ENCODE measurements around the gene BCAS1. TPM values are rescaled to one million over a fixed set of nuclear protein-coding genes. Genes with fewer than 3 reads are reported as not detected.
A peak's percentile ranks its signal among the peaks of the same experiment; 100 is the strongest.

BCAS1 gene
- total RNA-seq, 1 experiment from 2014 or later: 0.07 TPM

- DNase-seq (ENCODE audit: low read depth): peak; percentile 80
These were observed 32.8 kb upstream of the BCAS1 start for GRCh38 chr20:54103067-54103761.

DNA sequence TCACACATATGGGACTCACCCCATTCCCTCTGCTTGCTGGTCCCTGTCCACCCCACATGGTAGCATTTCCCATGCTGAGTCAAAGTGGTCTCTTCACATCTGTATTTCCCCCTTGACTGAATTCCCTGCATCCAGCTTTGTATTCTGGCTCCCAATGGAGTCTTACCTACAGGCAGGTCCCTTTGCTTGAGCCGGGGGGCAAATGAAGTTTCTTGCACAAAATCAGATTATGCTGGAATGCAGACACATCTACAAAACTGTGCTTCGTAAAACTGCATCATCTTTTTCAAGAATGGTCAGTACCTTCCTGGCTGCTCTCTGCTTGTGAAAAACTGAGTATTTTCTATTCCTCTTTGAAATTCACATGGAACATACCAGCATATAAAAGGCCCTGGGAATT, 32.1 kb upstream of the BCAS1 start:
- no peak for DNase-seq (ENCODE audit: low read depth)

- peak; percentile 27 for DNase-seq (ENCODE audit: low read depth)
These were observed 30.2 kb upstream of the BCAS1 start for GRCh38 chr20:54100563-54100962.

GRCh38 chr20:54099894-54100293, 29.5 kb upstream of the BCAS1 start:
- no peak for DNase-seq (ENCODE audit: low read depth)

DNA sequence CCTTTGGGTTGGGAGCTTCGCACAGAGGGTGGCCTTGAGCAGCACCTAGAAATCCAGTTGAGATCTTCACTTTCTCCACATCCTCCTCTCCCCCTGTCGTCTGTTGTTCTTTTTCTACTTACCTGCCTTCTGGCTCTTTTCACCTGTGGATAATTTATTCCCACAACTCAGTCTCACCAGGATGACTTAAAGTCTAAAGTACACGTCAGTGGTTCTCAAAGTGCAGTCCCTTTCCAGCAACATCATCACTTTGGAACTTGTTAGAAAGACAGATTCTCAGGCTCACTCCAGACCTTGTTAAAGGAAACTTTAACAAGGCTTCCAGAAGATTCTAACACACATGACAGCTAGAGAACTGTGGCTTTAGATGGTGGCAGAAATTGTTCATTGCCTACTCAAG, 27.7 kb upstream of the BCAS1 start:
- no peak for DNase-seq (ENCODE audit: low read depth)

GRCh38 chr20:54097236-54097529, 26.8 kb upstream of the BCAS1 start:
- no peak for DNase-seq (ENCODE audit: low read depth)

DNA sequence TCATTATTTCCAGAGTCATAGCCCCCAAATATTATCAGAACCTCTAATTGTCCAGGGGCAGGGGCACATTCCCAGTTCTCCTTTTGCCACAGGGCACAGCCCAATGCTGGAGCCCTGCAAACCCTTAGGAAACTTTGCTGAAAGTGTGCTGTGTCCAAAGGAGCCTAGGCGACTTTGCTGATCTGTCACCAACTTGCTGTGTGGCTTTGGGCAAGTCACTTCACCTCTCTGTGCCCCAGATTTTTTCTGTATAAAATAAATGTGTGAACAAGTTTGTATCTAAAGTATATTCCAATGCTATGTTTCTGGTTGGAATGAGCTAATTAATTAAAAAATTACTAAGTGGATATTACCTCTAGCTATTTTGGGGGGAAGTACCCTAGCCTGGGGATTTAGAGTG, 25.4 kb upstream of the BCAS1 start:
- DNase-seq (ENCODE audit: low read depth): no peak

- DNase-seq (ENCODE audit: low read depth): no peak
These were observed 23.8 kb upstream of the BCAS1 start for GRCh38 chr20:54094268-54094580.

GRCh38 chr20:54093423-54094267, 23.3 kb upstream of the BCAS1 start:
- no peak for DNase-seq (ENCODE audit: low read depth)

DNA sequence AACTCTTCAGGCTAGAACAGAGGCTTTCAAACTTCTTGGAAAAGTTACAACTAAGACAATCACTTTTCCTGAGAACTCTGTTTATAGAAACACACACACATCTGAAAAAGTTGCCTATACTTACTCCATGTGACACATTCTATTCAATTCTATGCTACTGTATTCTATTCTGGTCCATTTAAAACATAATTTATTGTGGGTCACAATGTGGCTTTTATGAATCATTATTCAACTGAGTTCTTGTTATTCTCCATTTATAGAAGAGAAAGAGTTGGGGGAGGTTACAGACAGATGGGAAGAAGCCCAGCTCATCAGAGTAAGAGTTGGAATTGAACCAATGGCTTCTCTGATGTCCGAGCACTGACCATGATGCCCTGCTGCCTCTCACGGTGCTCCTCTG, 21.6 kb upstream of the BCAS1 start:
- no peak for DNase-seq (ENCODE audit: low read depth)

GRCh38 chr20:54091120-54091480, 20.7 kb upstream of the BCAS1 start:
- no peak for DNase-seq (ENCODE audit: low read depth)

GRCh38 chr20:54090230-54091119, 20.1 kb upstream of the BCAS1 start:
- DNase-seq (ENCODE audit: low read depth): no peak

DNA sequence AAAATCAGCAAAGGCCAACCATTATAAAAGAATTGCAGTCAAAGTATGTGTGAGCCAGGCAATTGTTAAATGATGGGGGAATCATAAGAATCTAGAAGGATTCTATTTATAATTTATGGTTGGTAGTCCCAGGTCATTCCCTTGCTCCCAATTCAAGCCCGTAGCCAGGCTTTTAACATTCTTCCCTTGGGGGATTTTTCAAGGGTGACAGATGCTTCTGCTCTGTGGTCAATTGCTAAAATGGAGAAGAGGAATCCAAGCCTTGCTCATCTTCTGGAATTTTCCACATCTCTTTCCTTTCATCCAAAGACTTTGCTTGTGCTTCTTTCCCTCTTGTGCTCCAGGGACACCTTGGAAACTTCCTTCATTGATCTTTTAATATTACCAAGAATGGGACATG, 18.0 kb upstream of the BCAS1 start:
- peak; percentile 81 for DNase-seq (ENCODE audit: low read depth)

- peak; percentile 81 for DNase-seq (ENCODE audit: low read depth)
These were observed 16.2 kb upstream of the BCAS1 start for GRCh38 chr20:54086507-54087039.

DNA sequence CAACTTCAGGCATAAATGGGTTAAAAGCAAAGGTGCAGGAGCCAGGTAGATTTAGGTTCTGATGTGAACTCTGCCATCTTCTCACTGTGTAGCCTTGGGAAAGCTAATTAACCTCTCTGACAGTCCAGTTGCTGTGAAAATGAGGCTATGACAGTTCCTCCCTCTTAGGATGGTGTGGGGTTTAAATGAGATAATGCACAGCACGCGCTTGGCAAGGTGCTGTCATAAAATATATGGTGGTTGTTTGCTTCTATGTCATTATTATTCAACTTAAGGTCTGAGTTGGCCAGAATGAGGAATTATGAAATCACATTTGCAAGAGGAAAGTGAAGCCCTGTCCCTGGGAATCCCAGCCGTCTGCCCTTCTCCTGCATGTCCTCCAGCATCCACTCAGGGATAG, 15.5 kb upstream of the BCAS1 start:
- peak; percentile 31 for DNase-seq (ENCODE audit: low read depth)

DNA sequence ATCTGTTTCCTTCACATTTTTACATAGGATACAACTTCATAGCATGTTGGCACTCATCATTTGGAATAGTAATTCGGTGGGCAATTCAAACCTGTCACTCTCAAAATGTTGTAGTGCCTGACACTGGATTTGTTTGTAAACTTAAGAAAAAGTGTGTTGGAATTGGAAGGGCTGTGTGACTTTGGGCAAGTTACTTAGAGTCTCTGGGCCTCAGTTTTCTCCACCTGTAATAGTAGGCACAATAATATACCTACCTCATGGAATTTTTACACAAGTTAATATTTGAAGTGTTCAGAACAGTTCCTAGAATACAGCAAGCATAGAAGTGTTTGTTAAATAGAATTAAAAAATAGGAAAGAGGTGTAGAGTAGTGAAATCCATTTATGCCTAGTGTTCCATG, 15.0 kb upstream of the BCAS1 start:
- DNase-seq (ENCODE audit: low read depth): no peak

- peak; percentile 98 for DNase-seq (ENCODE audit: low read depth)
These were observed 14.5 kb upstream of the BCAS1 start for GRCh38 chr20:54084727-54085388.

DNA sequence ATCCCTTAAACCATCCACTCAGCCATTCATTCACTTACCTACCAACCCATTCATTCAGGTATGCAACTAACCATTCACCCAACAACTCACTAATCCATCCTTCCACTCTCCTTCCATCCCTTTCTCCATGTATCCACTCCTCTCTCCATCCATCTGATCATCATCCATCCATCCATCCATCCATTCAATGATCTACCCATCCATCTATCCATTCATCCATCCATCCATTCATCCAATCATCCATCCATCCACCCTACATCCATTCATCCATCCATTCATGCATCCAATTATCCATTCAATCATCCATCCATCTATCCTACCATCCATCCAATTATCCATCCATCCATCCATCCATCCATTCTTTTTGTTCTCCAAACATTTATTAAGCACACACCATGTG, 13.8 kb upstream of the BCAS1 start:
- DNase-seq (ENCODE audit: low read depth): no peak

DNA sequence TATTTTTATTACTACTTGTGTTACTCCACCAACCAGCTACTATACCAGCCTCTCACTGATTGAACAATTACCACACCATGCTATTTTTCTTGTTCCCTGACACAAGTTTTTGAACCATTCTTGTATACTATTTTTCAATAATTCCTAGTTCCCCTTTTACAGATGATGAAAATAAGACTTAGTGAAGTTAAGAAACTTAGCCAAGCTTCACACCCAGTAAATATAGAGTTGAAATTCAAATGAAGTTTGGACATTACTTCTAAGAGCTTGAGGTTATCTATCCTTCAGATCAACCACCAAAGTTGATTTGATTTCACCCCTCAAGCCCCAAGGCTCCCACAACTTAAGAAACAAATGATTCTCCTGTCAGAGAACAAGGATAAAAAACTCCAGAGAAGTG, 13.1 kb upstream of the BCAS1 start:
- DNase-seq (ENCODE audit: low read depth): peak; percentile 30

DNA sequence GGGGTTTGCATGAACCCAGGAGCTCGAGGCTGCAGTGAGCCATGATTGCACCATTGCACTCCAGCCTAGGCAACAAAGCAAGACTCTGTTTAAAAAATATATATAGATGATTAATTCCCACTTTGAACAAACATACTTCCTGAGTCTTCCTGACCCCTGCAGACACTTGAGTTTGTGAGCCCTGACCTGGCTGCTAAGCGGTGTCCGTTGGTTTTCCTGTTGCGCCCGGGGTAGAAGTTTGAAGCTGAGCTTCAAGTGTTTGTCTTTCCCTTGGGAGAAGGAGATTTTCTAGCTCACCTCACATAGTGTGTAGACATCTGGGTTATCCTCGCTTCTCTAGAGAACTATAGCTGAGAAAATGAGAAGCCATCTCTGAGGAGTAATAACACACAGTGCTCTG, 11.7 kb upstream of the BCAS1 start:
- DNase-seq (ENCODE audit: low read depth): no peak

DNA sequence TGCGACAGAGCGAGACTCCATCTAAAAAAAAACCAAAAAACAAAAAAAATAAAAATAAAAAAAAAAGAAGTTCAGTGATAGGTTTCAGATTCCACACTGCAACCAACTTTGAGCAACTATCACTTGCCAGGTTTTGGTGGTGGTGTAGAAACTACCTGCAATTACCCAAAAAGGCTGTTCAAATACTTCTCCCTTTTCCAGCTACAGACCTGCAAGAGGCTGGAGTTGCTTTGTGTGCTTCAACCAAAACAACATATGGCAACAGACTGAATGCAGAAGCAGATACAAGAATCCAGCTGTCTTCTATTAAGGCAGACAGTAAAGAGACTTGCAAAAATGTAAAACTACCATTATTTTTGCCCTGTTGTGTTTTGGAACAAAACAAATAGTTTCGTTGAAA, 9.3 kb upstream of the BCAS1 start:
- DNase-seq (ENCODE audit: low read depth): no peak
